CD8-positive, alpha-beta memory T cell (primary cell): ENCODE measurements around the gene YAP1. TPM values are rescaled to one million over a fixed set of nuclear protein-coding genes. Genes with fewer than 3 reads are reported as not detected.

Source experiments
- CTCF ChIA-PET: fragments of 350-600 bp; sonication (Branson Sonifier 250); formaldehyde crosslinking; loops from one replicate; lab custom pipeline; 2021; ENCODE audit warnings: antibody characterized with exemption; lab: Charles Lee
- POLR2A ChIA-PET: fragments of 350-600 bp; sonication (Branson Sonifier 250); formaldehyde crosslinking; loops from one replicate; lab custom pipeline; 2021; ENCODE audit warnings: antibody characterized with exemption; lab: Charles Lee
- DNase-seq, 5 donors: peaks; one replicate each; pipeline versions ENCODE4 v3.0.0 to v3.0.0-alpha.2; 2020 to 2022; ENCODE audit warnings: mixed read lengths in 1 of 5
- H3K27ac ChIP-seq: one replicate; pipeline ENCODE4 v1.7.0; 2013; ENCODE audit warnings: low read depth, mild to moderate bottlenecking, low read length, moderate library complexity
- H3K27me3 ChIP-seq: 2 replicates; pipeline ENCODE4 v1.7.0; 2013; ENCODE audit warnings: low read length, mild to moderate bottlenecking; ENCODE audit not compliant: insufficient read depth, poor library complexity, severe bottlenecking
- H3K36me3 ChIP-seq: 2 replicates; pipeline ENCODE4 v1.7.0; 2013; ENCODE audit warnings: mild to moderate bottlenecking, low read length, moderate library complexity; ENCODE audit not compliant: insufficient read depth
- H3K4me1 ChIP-seq: 2 replicates; pipeline ENCODE4 v1.7.0; 2013; ENCODE audit warnings: mild to moderate bottlenecking, low read length, moderate library complexity; ENCODE audit not compliant: insufficient read depth
- H3K4me3 ChIP-seq: 2 replicates; pipeline ENCODE4 v1.7.0; 2013; ENCODE audit warnings: mild to moderate bottlenecking, low read length
- H3K9me3 ChIP-seq: 2 replicates; pipeline ENCODE4 v1.7.0; 2013; ENCODE audit warnings: mild to moderate bottlenecking, low read length
- H3K27ac Mint-ChIP-seq, 8 donors: one replicate each; pipeline ENCODE4 v1.8.0; 2020 to 2021; ENCODE audit warnings: mixed read lengths in 8 of 8, mild to moderate bottlenecking in 6 of 8, inconsistent platforms in 3 of 8, moderate library complexity in 3 of 8
- H3K27me3 Mint-ChIP-seq, 2 donors: one replicate each; pipeline ENCODE4 v1.8.0; 2020 to 2021; ENCODE audit warnings: mixed read lengths in 2 of 2, mild to moderate bottlenecking in 1 of 2, moderate library complexity in 1 of 2
- H3K36me3 Mint-ChIP-seq, 3 donors: one replicate each; pipeline ENCODE4 v1.8.0; 2020 to 2021; ENCODE audit warnings: mixed read lengths in 3 of 3, inconsistent platforms in 1 of 3, mild to moderate bottlenecking in 1 of 3
- H3K4me1 Mint-ChIP-seq, 3 donors: one replicate each; pipeline ENCODE4 v1.8.0; 2020 to 2021; ENCODE audit warnings: mixed read lengths in 3 of 3, inconsistent platforms in 1 of 3, mild to moderate bottlenecking in 1 of 3
- H3K4me3 Mint-ChIP-seq, 7 donors: one replicate each; pipeline ENCODE4 v1.8.0; 2020 to 2021; ENCODE audit warnings: mixed read lengths in 7 of 7, mild to moderate bottlenecking in 6 of 7, moderate library complexity in 4 of 7, inconsistent platforms in 2 of 7
- H3K9me3 Mint-ChIP-seq, 5 donors: one replicate each; pipeline ENCODE4 v1.8.0; 2020 to 2022; ENCODE audit warnings: mixed read lengths in 5 of 5, mild to moderate bottlenecking in 3 of 5, moderate library complexity in 2 of 5, inconsistent platforms in 1 of 5
- polyA plus RNA-seq: library from polyadenylated mRNA; unstranded; fragments of 300-500 nt; fragmentation: Illumina TruSeq; gene quantifications from one replicate; pipeline ENCODE4 v1.2.3, GENCODE V29; 2021
- total RNA-seq, 2 experiments: library from RNA; stranded (reverse); gene quantifications; one replicate each; pipeline ENCODE4 v1.2.3, GENCODE V29; 2021

YAP1 gene
- total and polyA plus RNA-seq, 3 experiments from 2014 or later = 0.12 to 0.42 (median 0.20) TPM

- H3K27me3 ChIP-seq = no peaks in the 10 kb centered on the region
Observed at GRCh38 chr11:102119997-102120396, 9.8 kb downstream of the YAP1 start.

GRCh38 chr11:102120437-102120973 lies 10.3 kb downstream of the YAP1 start:
- peaks cover 0 to 3% (median 0%) of the 10 kb centered on the region in 3 donors for H3K36me3 Mint-ChIP-seq
- H3K27ac ChIP-seq = no peak overlapping the region
- DNase-seq = no peak
- H3K4me1 Mint-ChIP-seq = peaks cover 0 to 7% (median 6%) of the 10 kb centered on the region in 3 donors
- H3K4me3 ChIP-seq = no peak overlapping the region
- no peaks in the 10 kb centered on the region for H3K27me3 ChIP-seq
- POLR2A ChIA-PET = no interaction called here
- CTCF ChIA-PET = no interaction called here
- H3K4me1 ChIP-seq = no peaks in the 10 kb centered on the region
- peaks cover 0 to 4% (median 3%) of the 10 kb centered on the region in 5 donors for H3K9me3 Mint-ChIP-seq
- H3K36me3 ChIP-seq = no peaks in the 10 kb centered on the region
- H3K9me3 ChIP-seq = no peaks in the 10 kb centered on the region
- H3K27ac Mint-ChIP-seq = no peak overlapping the region
- peaks cover 19 to 50% of the 10 kb centered on the region in 2 donors for H3K27me3 Mint-ChIP-seq
- no peak overlapping the region for H3K4me3 Mint-ChIP-seq

More at GRCh38 chr11:102119997-102120396, 9.8 kb downstream of the YAP1 start:
- Mint-ChIP-seq H3K4me3 (no peak overlapping the region), H3K4me1 (peaks cover 0 to 7% (median 6%) of the 10 kb centered on the region in 3 donors), H3K9me3 (peaks cover 0 to 4% (median 3%) of the 10 kb centered on the region in 5 donors), H3K27me3 (peaks cover 19 to 55% of the 10 kb centered on the region in 2 donors), H3K27ac (no peak overlapping the region), H3K36me3 (peaks cover 0 to 3% (median 0%) of the 10 kb centered on the region in 3 donors)
- Histone ChIP-seq H3K4me1 (no peaks in the 10 kb centered on the region), H3K27ac (no peak overlapping the region), H3K9me3 (no peaks in the 10 kb centered on the region), H3K36me3 (no peaks in the 10 kb centered on the region), H3K4me3 (no peak overlapping the region)
- POLR2A ChIA-PET = no interaction called here
- CTCF ChIA-PET = no interaction called here
- no peak for DNase-seq

- Histone ChIP-seq H3K27ac (no peak overlapping the region), H3K27me3 (no peaks in the 10 kb centered on the region), H3K4me1 (no peaks in the 10 kb centered on the region), H3K9me3 (no peaks in the 10 kb centered on the region), H3K4me3 (no peak overlapping the region), H3K36me3 (no peaks in the 10 kb centered on the region)
- POLR2A ChIA-PET = no interaction called here
- H3K27ac Mint-ChIP-seq = no peak overlapping the region
- H3K27me3 Mint-ChIP-seq = peaks cover 16 to 53% of the 10 kb centered on the region in 2 donors
- H3K4me3 Mint-ChIP-seq = no peak overlapping the region
- peaks cover 0 to 3% (median 0%) of the 10 kb centered on the region in 3 donors for H3K36me3 Mint-ChIP-seq
- no peak for DNase-seq
- H3K4me1 Mint-ChIP-seq = peaks cover 0 to 7% (median 6%) of the 10 kb centered on the region in 3 donors
- CTCF ChIA-PET = no interaction called here
- H3K9me3 Mint-ChIP-seq = peaks cover 0 to 4% (median 3%) of the 10 kb centered on the region in 5 donors
Observed at GRCh38 chr11:102121329-102121728, 11.1 kb downstream of the YAP1 start.

GRCh38 chr11:102134597-102134996 lies 24.4 kb downstream of the YAP1 start:
- H3K27me3 ChIP-seq = no peaks in the 10 kb centered on the region
- Mint-ChIP-seq H3K9me3 (peaks cover 0 to 2% (median 0%) of the 10 kb centered on the region in 5 donors), H3K27ac (no peak overlapping the region), H3K36me3 (no peaks in the 10 kb centered on the region), H3K4me3 (no peak overlapping the region), H3K27me3 (peaks cover 13 to 39% of the 10 kb centered on the region in 2 donors), H3K4me1 (no peaks in the 10 kb centered on the region)
- no peaks in the 10 kb centered on the region for H3K36me3 ChIP-seq
- no peak overlapping the region for H3K4me3 ChIP-seq
- ChIA-PET CTCF (interaction anchor here (1.4 kb wide), 1 partner anchor 9 kb away, joined by 3 read pairs; no protein-coding TSS in a partner anchor), POLR2A (no interaction called here)
- no peaks in the 10 kb centered on the region for H3K9me3 ChIP-seq
- no peak for DNase-seq
- no peaks in the 10 kb centered on the region for H3K4me1 ChIP-seq
- no peak overlapping the region for H3K27ac ChIP-seq

GRCh38 chr11:102135256-102135655 lies 25.0 kb downstream of the YAP1 start:
- Mint-ChIP-seq H3K4me3 (no peak overlapping the region), H3K36me3 (no peaks in the 10 kb centered on the region), H3K9me3 (peaks cover 0 to 2% (median 0%) of the 10 kb centered on the region in 5 donors), H3K27ac (no peak overlapping the region), H3K27me3 (peaks cover 11 to 38% of the 10 kb centered on the region in 2 donors), H3K4me1 (no peaks in the 10 kb centered on the region)
- DNase-seq = no peak
- Histone ChIP-seq H3K9me3 (no peaks in the 10 kb centered on the region), H3K36me3 (no peaks in the 10 kb centered on the region), H3K4me1 (no peaks in the 10 kb centered on the region), H3K27ac (no peak overlapping the region), H3K27me3 (no peaks in the 10 kb centered on the region), H3K4me3 (no peak overlapping the region)
- ChIA-PET POLR2A (no interaction called here), CTCF (interaction anchor here (1.4 kb wide), 1 partner anchor 9 kb away, joined by 3 read pairs; no protein-coding TSS in a partner anchor)

- Mint-ChIP-seq H3K27ac (no peak overlapping the region), H3K9me3 (peaks cover 0 to 2% (median 0%) of the 10 kb centered on the region in 5 donors), H3K4me1 (no peaks in the 10 kb centered on the region), H3K4me3 (no peak overlapping the region), H3K36me3 (peaks cover 0 to 1% (median 0%) of the 10 kb centered on the region in 3 donors), H3K27me3 (peaks cover 11 to 43% of the 10 kb centered on the region in 2 donors)
- Histone ChIP-seq H3K27me3 (no peaks in the 10 kb centered on the region), H3K4me1 (no peaks in the 10 kb centered on the region), H3K9me3 (no peaks in the 10 kb centered on the region), H3K36me3 (no peaks in the 10 kb centered on the region), H3K27ac (no peak overlapping the region), H3K4me3 (no peak overlapping the region)
- POLR2A ChIA-PET = no interaction called here
- CTCF ChIA-PET = no interaction called here
- no peak for DNase-seq
Observed at GRCh38 chr11:102138223-102138622, 28.0 kb downstream of the YAP1 start.

GRCh38 chr11:102138670-102139069 lies 28.4 kb downstream of the YAP1 start:
- Mint-ChIP-seq H3K9me3 (peaks cover 0 to 2% (median 0%) of the 10 kb centered on the region in 5 donors), H3K27me3 (peaks cover 11 to 43% of the 10 kb centered on the region in 2 donors), H3K4me1 (no peaks in the 10 kb centered on the region), H3K27ac (no peak overlapping the region), H3K4me3 (no peak overlapping the region), H3K36me3 (peaks cover 0 to 1% (median 0%) of the 10 kb centered on the region in 3 donors)
- no peaks in the 10 kb centered on the region for H3K4me1 ChIP-seq
- no peak overlapping the region for H3K27ac ChIP-seq
- POLR2A ChIA-PET = no interaction called here
- H3K9me3 ChIP-seq = no peaks in the 10 kb centered on the region
- no peaks in the 10 kb centered on the region for H3K27me3 ChIP-seq
- H3K4me3 ChIP-seq = no peak overlapping the region
- no peak for DNase-seq
- CTCF ChIA-PET = no interaction called here
- H3K36me3 ChIP-seq = no peaks in the 10 kb centered on the region

GRCh38 chr11:102139081-102139498 lies 28.8 kb downstream of the YAP1 start:
- Mint-ChIP-seq H3K4me1 (no peaks in the 10 kb centered on the region), H3K9me3 (peaks cover 0 to 2% (median 0%) of the 10 kb centered on the region in 5 donors), H3K4me3 (no peak overlapping the region), H3K27ac (no peak overlapping the region), H3K27me3 (peaks cover 11 to 43% of the 10 kb centered on the region in 2 donors), H3K36me3 (peaks cover 0 to 1% (median 0%) of the 10 kb centered on the region in 3 donors)
- Histone ChIP-seq H3K27me3 (no peaks in the 10 kb centered on the region), H3K4me3 (no peak overlapping the region), H3K27ac (no peak overlapping the region), H3K36me3 (no peaks in the 10 kb centered on the region), H3K9me3 (no peaks in the 10 kb centered on the region), H3K4me1 (no peaks in the 10 kb centered on the region)
- CTCF ChIA-PET = no interaction called here
- no peak for DNase-seq
- POLR2A ChIA-PET = no interaction called here
